GM10266 (cell line): ENCODE data around the gene UBR1.

Source experiments
- DNase-seq: peaks from one replicate; pipeline ENCODE4 v3.0.0; 2012; ENCODE audit errors: extremely low spot score
- TF ChIP-seq, protein P1 (sequence below): IDR thresholded peaks from 2 replicates; pipeline ENCODE4 v1.5.1; 2012; ENCODE audit warnings: mild to moderate bottlenecking, low read depth; ENCODE audit not compliant: control insufficient read depth, insufficient read depth; ENCODE audit errors: missing control alignments

The UBR1 gene

DNA sequence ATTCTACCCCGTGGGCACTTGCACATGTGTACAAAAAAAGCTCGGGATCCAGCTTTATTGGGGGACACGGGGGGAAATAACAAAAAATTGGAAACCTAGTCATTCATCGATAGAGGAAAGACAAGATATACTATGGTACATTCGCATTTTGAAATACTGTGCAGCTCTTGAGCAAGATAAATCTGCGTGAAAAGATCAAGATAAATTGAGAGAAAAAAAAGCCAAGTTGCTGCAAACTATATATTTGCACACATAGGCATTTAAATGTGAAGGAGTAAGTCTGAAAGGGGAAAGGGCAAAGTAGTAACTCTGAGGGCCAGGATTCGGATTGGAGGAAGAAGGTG is 620 bp upstream of the UBR1 start:
- DNase-seq, result no peak
- TF ChIP-seq, protein P1, sequence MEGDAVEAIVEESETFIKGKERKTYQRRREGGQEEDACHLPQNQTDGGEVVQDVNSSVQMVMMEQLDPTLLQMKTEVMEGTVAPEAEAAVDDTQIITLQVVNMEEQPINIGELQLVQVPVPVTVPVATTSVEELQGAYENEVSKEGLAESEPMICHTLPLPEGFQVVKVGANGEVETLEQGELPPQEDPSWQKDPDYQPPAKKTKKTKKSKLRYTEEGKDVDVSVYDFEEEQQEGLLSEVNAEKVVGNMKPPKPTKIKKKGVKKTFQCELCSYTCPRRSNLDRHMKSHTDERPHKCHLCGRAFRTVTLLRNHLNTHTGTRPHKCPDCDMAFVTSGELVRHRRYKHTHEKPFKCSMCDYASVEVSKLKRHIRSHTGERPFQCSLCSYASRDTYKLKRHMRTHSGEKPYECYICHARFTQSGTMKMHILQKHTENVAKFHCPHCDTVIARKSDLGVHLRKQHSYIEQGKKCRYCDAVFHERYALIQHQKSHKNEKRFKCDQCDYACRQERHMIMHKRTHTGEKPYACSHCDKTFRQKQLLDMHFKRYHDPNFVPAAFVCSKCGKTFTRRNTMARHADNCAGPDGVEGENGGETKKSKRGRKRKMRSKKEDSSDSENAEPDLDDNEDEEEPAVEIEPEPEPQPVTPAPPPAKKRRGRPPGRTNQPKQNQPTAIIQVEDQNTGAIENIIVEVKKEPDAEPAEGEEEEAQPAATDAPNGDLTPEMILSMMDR, result no peak

DNA sequence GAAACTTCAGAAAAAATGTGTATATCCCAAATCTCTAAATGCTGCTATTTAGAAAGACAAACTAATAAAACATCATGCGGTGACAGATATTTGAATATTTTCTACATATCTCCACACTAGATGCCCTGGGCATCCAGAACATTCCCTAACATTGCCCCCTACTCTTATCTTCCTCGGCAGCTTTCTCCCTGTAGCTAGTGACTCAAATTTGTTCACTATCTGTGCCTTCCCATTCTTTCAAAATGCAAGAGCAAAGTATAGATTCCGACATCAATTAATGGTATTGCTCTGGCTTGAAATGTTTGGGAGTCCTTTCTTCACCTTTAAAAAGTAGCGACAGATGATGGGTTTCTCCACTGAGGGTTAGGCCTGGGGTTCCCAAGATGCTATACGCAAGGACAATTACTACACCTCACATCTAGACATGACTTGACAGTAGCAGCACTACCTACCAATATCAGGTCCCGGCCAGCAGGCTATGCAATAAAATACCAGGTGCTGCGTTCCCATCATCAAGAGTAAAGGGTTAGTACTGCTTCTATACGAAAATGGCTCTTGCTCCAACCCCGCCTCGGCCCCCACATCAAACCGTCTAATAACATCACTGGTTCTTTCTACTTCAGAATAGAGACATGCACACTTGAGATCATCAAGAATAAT is 631 bp downstream of the UBR1 start:
- DNase-seq, result no peak

DNA sequence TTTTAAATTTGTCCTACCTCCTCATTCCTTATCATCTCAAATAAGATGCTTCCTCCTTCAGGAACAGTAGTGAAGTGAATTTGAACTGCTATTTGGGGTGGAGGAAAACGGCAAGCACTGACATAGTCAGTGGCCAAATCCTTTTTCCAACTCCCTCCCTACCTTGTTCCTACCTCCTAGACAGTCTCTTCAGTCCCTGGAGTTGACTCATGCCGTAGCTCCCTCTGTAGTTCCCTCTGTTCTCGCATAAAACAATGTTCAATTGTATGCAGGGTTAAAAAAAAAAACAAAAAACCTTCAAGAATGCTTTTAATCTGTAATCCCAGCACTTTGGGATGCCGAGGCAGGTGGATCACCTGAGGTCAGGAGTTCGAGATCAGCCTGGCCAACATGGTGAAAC is 1.4 kb downstream of the UBR1 start:
- DNase-seq, result no peak
- TF ChIP-seq, protein P1, result no peak

More for the DNA sequence above, 631 bp downstream of the UBR1 start:
- TF ChIP-seq, protein P1, result no peak

DNA sequence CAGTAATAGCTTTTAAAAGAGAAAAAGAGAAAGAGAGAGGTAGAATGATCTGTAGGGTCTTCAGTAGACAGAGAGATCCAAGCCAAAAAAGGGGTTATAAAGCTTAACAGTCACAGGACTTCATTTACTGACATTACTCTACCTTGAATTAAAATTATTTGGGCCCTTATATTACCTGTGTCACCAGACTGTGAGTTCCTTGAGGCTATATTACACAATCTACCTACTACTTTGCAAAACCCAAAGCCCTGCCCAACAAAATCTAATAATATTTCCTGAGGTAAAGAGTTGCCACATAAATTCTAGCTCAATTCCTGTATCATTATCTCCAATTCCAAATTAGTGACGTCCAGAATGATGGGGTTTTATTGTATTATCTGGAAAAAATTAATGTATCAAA is 1.9 kb downstream of the UBR1 start:
- TF ChIP-seq, protein P1, result no peak

DNA sequence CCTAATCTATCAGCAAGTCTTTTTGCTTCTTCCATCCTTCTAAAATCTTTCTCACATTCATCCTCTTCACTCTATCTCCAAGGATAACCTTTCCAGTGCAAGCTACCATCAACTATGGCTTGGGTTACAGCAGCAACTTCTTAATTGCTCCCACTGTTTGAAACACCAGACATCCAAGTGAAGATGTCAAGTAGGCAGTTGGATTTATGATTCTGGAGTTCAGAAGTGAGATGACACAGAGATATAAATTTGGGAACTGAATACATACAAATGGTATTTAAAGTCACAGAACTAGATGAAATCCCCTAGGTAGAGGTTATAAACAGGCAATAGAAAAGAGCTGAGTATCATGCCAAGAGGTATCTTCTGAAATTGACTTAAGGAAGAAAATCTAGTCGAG is 3.7 kb downstream of the UBR1 start:
- DNase-seq, result no peak
- TF ChIP-seq, protein P1, result no peak

More for the DNA sequence above, 1.9 kb downstream of the UBR1 start:
- no peak for DNase-seq

DNA sequence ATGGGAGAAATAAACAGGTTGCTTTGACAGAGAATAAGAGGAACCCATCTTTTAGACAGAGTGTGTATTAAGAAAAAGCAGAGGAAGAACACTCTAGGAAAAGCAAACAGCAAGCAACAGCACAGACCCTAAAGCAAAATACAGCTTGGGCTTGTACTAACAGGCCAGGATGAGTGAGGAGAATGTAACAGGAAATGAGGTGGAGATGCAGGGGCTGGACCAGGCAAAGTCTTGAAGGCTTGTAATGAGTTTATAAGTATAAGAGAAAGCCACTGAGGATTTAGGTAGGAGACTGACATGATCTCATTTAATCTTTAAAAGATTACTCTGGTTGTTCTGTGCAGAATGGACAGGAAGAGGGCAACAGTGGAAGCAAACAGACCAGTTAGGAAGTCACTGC is 4.9 kb downstream of the UBR1 start:
- TF ChIP-seq, protein P1, result no peak
- no peak for DNase-seq

DNA sequence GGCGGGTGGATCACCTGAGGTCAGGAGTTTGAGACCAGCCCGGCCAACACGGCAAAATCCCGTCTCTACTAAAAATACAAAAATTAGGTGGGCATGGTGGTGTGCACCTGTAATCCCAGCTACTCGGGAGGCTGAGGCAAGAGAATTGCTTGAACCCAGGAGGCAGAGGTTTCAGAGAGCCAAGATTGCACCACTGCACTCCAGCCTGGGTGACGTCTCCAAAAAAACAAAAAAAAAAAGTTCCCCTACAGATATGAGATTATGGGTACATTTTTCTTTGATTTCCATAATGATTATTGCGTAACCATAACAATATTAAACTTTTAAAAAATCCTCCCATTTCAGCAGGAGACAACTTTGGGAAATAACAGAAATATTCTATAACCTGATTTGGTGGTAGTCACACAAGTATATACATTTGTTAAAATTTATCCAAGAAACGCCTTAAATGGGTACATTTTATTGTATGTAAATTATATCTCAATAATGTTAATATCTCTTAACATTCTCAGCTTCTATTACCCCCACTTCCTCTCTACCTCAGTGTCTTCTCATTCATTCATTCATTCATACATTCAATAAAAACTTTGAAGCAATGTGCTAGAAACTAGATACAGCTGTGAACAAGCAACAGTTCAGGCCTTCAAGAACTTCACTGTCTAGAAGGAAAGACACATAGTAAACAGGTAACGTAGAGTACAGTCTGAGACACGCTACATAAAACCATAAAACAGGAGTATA is 6.6 kb downstream of the UBR1 start:
- no peak for DNase-seq
- TF ChIP-seq, protein P1, result no peak
